A549 (cell line): ENCODE data around the gene NCOA3. TPM values are rescaled to one million over a fixed set of nuclear protein-coding genes. Genes with fewer than 3 reads are reported as not detected.

ENCODE experiments used
- ATAC-seq, 2 experiments: fragments of 200-7000 bp in 1 of 2; fragments of >200 bp in 1 of 2; cut with Nextera tagmentation in 1 of 2; cut with Tn5 transposase in 1 of 2; 3 replicates each; pipeline versions ENCODE4 v1.8.0 to v1.9.1; 2018 to 2020; ENCODE audit warnings: mild to moderate bottlenecking in 1 of 2, moderate library complexity in 1 of 2
- CTCF ChIA-PET: fragments of 300-600 bp; sonication (Branson Sonifier 250); formaldehyde crosslinking; extraction: SDS; loops from one replicate; lab custom pipeline; 2021; ENCODE audit warnings: antibody characterized with exemption, inconsistent platforms; lab: Yijun Ruan, JAX
- POLR2A ChIA-PET: fragments of 350-600 bp; formaldehyde crosslinking; extraction: SDS; loops from one replicate; lab custom pipeline; 2021; ENCODE audit warnings: antibody characterized with exemption, inconsistent platforms; lab: Yijun Ruan, JAX
- DNase-seq, 2 experiments: peaks; one replicate each; pipeline versions ENCODE4 v3.0.0 to v3.0.0-alpha.2; 2011 to 2016; ENCODE audit warnings: low read depth in 1 of 2, low spot score in 1 of 2
- FAIRE-seq: peaks from 2 replicates; lab custom pipeline; 2011; peaks lifted over from hg19 to GRCh38; lab: Jason Lieb, UNC
- H3K27ac ChIP-seq, 2 experiments: fragments of >200 bp; sonication (Bioruptor Twin); formaldehyde crosslinking; 3 replicates each; pipeline ENCODE4 v1.5.1; 2016 to 2017
- H3K4me1 ChIP-seq: fragments of >200 bp; sonication (Bioruptor Twin); formaldehyde crosslinking; 3 replicates; pipeline ENCODE4 v1.6.1; 2016
- H3K4me2 ChIP-seq: fragments of >200 bp; sonication (Bioruptor Twin); formaldehyde crosslinking; 3 replicates; pipeline ENCODE4 v1.6.1; 2016
- H3K4me3 ChIP-seq: fragments of >200 bp; sonication (Bioruptor Twin); formaldehyde crosslinking; 3 replicates; pipeline ENCODE4 v1.5.1; 2016
- H3K9me3 ChIP-seq: fragments of >200 bp; sonication (Bioruptor Twin); formaldehyde crosslinking; 3 replicates; pipeline ENCODE4 v1.6.1; 2016
- BCL3 ChIP-seq: fragments of >200 bp; sonication (Bioruptor Twin); formaldehyde crosslinking; IDR thresholded peaks from 3 replicates; pipeline ENCODE4 v1.6.1; 2016
- BHLHE40 ChIP-seq: IDR thresholded peaks from 2 replicates; pipeline ENCODE4 v1.6.1; 2012; ENCODE audit warnings: low read depth, low read length, inconsistent platforms
- CBX8 ChIP-seq: fragments of 200-600 bp; sonication (generic); IDR thresholded peaks from 2 replicates; pipeline ENCODE4 v1.6.1; 2016
- CEBPB ChIP-seq, 2 experiments: fragments of >200 bp in 1 of 2; sonication (Bioruptor Twin) in 1 of 2; formaldehyde crosslinking in 1 of 2; IDR thresholded peaks; 2 replicates each; pipeline ENCODE4 v1.6.1; 2012 to 2016
- CHD2 ChIP-seq: fragments of 150-350 bp; IDR thresholded peaks from 2 replicates; pipeline ENCODE4 v1.6.1; 2014; ENCODE audit warnings: low read length; ENCODE audit not compliant: partially characterized antibody
- CHD4 ChIP-seq: fragments of 200-600 bp; sonication (generic); IDR thresholded peaks from 2 replicates; pipeline ENCODE4 v1.6.1; 2016; ENCODE audit warnings: antibody characterized with exemption, mild to moderate bottlenecking, borderline replicate concordance
- E2F6 ChIP-seq: IDR thresholded peaks from 2 replicates; pipeline ENCODE4 v1.6.1; 2012; ENCODE audit warnings: low read depth, borderline replicate concordance
- EHMT2 ChIP-seq: fragments of 200-600 bp; sonication (generic); IDR thresholded peaks from 2 replicates; pipeline ENCODE4 v1.6.1; 2016; ENCODE audit warnings: antibody characterized with exemption, low read depth, mild to moderate bottlenecking, moderate library complexity
- ESRRA ChIP-seq: fragments of 150-350 bp; IDR thresholded peaks from 2 replicates; pipeline ENCODE4 v1.6.1; 2014; ENCODE audit warnings: mild to moderate bottlenecking, low read length, borderline replicate concordance
- FOSB ChIP-seq: fragments of 250-450 bp; sonication (Bioruptor Pico); IDR thresholded peaks from 2 replicates; pipeline ENCODE4 v1.5.0; 2020; ENCODE audit warnings: mild to moderate bottlenecking, moderate library complexity
- HES2 ChIP-seq: fragments of >200 bp; sonication (Bioruptor Twin); formaldehyde crosslinking; IDR thresholded peaks from 2 replicates; pipeline ENCODE4 v1.6.1; 2016
- MAFK ChIP-seq: fragments of 450-650 bp; IDR thresholded peaks from 2 replicates; pipeline ENCODE4 v1.6.1; 2014; ENCODE audit not compliant: partially characterized antibody
- NPAS2 ChIP-seq: fragments of 250-450 bp; sonication (Bioruptor Pico); IDR thresholded peaks from 2 replicates; pipeline ENCODE4 v1.8.0; 2022; ENCODE audit warnings: mild to moderate bottlenecking, moderate library complexity, borderline replicate concordance
- PBX3 ChIP-seq: IDR thresholded peaks from 2 replicates; pipeline ENCODE4 v1.6.1; 2012
- RCOR1 ChIP-seq: fragments of 150-350 bp; IDR thresholded peaks from 2 replicates; pipeline ENCODE4 v1.6.1; 2014; ENCODE audit warnings: antibody characterized with exemption, low read length, low read depth
- REST ChIP-seq: fragments of 200-600 bp; sonication (generic); IDR thresholded peaks from 2 replicates; pipeline ENCODE4 v1.6.1; 2016; ENCODE audit warnings: antibody characterized with exemption, mild to moderate bottlenecking, moderate library complexity
- RFX5 ChIP-seq: fragments of 450-650 bp; IDR thresholded peaks from 2 replicates; pipeline ENCODE4 v1.7.1; 2014; ENCODE audit warnings: antibody characterized with exemption, mild to moderate bottlenecking, moderate library complexity
- SMC3 ChIP-seq: fragments of >200 bp; sonication (Bioruptor Twin); formaldehyde crosslinking; IDR thresholded peaks from 3 replicates; pipeline ENCODE4 v1.6.1; 2018; ENCODE audit warnings: inconsistent platforms
- SREBF2 ChIP-seq: fragments of 450-650 bp; IDR thresholded peaks from 2 replicates; pipeline ENCODE4 v1.6.1; 2014; ENCODE audit warnings: mild to moderate bottlenecking, moderate library complexity
- TFCP2L1 ChIP-seq: fragments of 250-450 bp; sonication (Bioruptor Pico); IDR thresholded peaks from 2 replicates; pipeline ENCODE4 v1.5.0; 2021; ENCODE audit warnings: mild to moderate bottlenecking
- ZC3H11A ChIP-seq: fragments of 450-650 bp; IDR thresholded peaks from 2 replicates; pipeline ENCODE4 v1.6.1; 2014; ENCODE audit warnings: antibody characterized with exemption, mild to moderate bottlenecking
- WGBS: methylation state at CpG from one replicate; pipeline ENCODE4 v1.1.6; 2017; ENCODE audit errors: missing lambda C conversion rate; 5-methylcytosine and 5-hydroxymethylcytosine counted together
- polyA plus RNA-seq, 4 experiments: library from polyadenylated mRNA; depleted of rRNA in 3 of 4; stranded (reverse); fragments of >200 nt; fragmentation: RNase III in 1 of 4; extraction: RNeasy Plus Mini Kit Qiagen cat#74134 plus additional on column Dnase treatment in 1 of 4; gene quantifications; 2 replicates in 3 of 4; 3 replicates in 1 of 4; pipeline ENCODE4 v1.2.3, GENCODE V29; 2011 to 2017
- TF ChIP-seq, protein P1 (sequence below): IDR thresholded peaks from 2 replicates; pipeline ENCODE4 v1.6.1; 2012
- TF ChIP-seq, protein P2 (sequence below): fragments of 150-350 bp; IDR thresholded peaks from 2 replicates; pipeline ENCODE4 v1.6.1; 2014; ENCODE audit warnings: low read depth, mild to moderate bottlenecking, low read length
- TF ChIP-seq, protein P3 (sequence below): fragments of 250-450 bp; sonication (Bioruptor Pico); IDR thresholded peaks from 2 replicates; pipeline ENCODE4 v1.5.0; 2020; ENCODE audit warnings: low read depth, mild to moderate bottlenecking, moderate library complexity

The NCOA3 gene
- polyA plus RNA-seq, 2 of the 4 experiments (the other 2 are of a cell fraction), result 42.9 to 136 TPM

DNA sequence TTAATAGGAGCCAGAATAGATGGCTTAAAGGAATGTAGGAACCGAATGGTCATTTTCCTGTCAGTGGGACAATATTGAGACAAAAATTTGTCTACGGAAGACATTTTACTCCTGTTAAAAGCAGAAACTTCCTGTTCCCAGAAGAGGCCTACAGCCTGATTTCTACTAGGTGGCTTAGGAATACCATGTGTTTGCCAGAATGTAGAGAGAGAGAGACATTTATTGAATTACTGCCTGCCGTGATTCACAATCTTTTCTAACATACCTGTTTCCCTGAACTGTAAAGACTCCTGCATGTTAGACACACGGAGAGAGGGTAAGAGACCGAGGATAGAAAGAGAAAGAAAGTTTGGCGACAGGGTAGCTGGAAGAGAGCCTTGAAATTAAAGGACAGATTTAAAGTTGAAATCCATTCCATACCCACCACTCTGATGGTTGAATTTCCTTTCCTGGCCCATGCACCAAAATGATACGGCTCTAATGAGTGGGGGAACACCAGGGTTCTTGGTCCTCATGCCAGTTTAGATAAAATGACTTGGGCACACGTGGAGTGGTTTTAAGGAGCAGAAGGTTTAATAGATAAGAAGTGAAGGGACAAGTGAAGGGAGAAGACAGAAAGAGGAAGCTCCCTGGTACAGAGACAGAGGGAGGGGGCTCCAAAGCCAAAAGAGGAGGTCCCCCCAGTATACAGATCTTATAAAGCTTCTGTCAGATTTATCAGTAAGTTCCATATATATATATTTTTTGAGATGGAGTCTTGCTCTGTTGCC is 22.5 kb downstream of the NCOA3 start:
- Histone ChIP-seq H3K4me2 (no peak overlapping the region), H3K4me1 (peaks cover 3% of the 10 kb centered on the region; the same call in 1 of the 3 replicates), H3K9me3 (peaks cover 26% of the 10 kb centered on the region), H3K4me3 (no peak overlapping the region), H3K27ac (0 out of 6 replicates have a peak overlapping the region, but pooled peaks of 1 of the 2 experiments have one; percentile 6)
- ChIA-PET POLR2A (no interaction called here), CTCF (interaction anchor here (0.7 kb wide), 1 partner anchor 97 kb away, joined by 4 read pairs; no protein-coding TSS in a partner anchor)
- DNase-seq, result no peak
- no peak for TF ChIP-seq CHD2
- no peak for TF ChIP-seq TFCP2L1 (CRISPR knock-in tag)
- no peak for TF ChIP-seq CEBPB (IDR thresholded peaks at IDR 0.05)
- TF ChIP-seq REST, result no peak
- no peak for TF ChIP-seq ESRRA
- TF ChIP-seq, protein P1, sequence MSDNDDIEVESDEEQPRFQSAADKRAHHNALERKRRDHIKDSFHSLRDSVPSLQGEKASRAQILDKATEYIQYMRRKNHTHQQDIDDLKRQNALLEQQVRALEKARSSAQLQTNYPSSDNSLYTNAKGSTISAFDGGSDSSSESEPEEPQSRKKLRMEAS, result no peak
- no peak for FAIRE-seq
- WGBS, result 92% methylated on average over 8 of the region's 8 CpGs
- no peak; a peak in 1 of 6 replicates for ATAC-seq

DNA sequence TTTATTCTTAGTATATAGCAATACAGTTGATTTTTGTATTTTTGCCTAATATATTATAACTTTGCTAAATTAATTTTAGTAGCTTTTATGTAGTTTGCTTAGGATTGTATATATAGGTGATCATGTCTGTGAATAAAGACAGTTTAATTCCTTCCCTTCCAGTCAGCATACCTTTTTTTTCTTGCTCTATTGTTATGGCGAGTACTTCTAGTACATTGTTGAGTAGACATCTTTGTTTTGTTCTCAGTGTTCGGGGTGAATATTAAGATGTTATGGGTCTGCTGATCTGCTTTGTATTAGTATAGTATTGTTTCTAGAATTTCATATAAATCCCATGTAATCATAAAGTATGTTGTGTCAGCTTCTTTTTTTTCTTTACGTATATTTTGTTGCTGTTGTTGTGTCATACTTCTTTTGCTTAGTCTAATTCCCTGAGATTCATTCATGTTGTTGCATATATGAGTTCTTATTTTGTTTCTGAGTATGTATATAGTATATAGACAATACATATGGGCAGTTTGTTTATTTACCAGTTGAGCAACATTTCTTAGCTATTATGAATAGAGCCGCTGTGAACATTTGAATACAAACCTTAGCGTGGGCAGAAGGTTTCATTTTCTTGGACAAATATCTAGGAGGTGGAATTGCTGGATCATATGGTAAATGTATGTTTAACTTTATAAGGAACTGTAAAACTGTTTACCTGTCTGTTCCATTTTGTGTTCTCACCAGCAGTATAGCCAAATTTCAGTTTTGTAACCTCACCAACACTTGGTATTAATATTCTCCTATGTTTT is 25.5 kb downstream of the NCOA3 start:
- DNase-seq, result no peak
- TF ChIP-seq HES2 (no peak), SMC3 (no peak), NPAS2 (no peak), FOSB (CRISPR knock-in tag) (no peak), RCOR1 (no peak), E2F6 (no peak), PBX3 (no peak), RFX5 (no peak), MAFK (no peak), BCL3 (no peak), BHLHE40 (no peak), SREBF2 (no peak), EHMT2 (no peak), CHD4 (no peak), CBX8 (no peak), ZC3H11A (no peak)
- TF ChIP-seq, protein P2, sequence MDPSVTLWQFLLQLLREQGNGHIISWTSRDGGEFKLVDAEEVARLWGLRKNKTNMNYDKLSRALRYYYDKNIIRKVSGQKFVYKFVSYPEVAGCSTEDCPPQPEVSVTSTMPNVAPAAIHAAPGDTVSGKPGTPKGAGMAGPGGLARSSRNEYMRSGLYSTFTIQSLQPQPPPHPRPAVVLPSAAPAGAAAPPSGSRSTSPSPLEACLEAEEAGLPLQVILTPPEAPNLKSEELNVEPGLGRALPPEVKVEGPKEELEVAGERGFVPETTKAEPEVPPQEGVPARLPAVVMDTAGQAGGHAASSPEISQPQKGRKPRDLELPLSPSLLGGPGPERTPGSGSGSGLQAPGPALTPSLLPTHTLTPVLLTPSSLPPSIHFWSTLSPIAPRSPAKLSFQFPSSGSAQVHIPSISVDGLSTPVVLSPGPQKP, result no peak
- TF ChIP-seq, protein P3, sequence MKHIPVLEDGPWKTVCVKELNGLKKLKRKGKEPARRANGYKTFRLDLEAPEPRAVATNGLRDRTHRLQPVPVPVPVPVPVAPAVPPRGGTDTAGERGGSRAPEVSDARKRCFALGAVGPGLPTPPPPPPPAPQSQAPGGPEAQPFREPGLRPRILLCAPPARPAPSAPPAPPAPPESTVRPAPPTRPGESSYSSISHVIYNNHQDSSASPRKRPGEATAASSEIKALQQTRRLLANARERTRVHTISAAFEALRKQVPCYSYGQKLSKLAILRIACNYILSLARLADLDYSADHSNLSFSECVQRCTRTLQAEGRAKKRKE (CRISPR knock-in tag), result no peak

More for the DNA sequence above, 25.5 kb downstream of the NCOA3 start:
- CTCF ChIA-PET, result no interaction called here
- Histone ChIP-seq H3K9me3 (peaks cover 4% of the 10 kb centered on the region; the same call in 1 of the 3 replicates), H3K4me3 (no peak overlapping the region), H3K4me1 (peaks cover 17% of the 10 kb centered on the region; the same call in 2 of the 3 replicates), H3K4me2 (no peak overlapping the region), H3K27ac (no peak overlapping the region)
- 94% methylated on average over 5 of the region's 5 CpGs for WGBS
- no peak for FAIRE-seq
- ATAC-seq, result no peak
- POLR2A ChIA-PET, result no interaction called here
